D341Med (cell line): ENCODE results near the gene MTPN.

Experiments used
- DNase-seq: peaks from one replicate; pipeline ENCODE4 v3.0.0; 2012; ENCODE audit warnings: low spot score

Gene MTPN

DNA sequence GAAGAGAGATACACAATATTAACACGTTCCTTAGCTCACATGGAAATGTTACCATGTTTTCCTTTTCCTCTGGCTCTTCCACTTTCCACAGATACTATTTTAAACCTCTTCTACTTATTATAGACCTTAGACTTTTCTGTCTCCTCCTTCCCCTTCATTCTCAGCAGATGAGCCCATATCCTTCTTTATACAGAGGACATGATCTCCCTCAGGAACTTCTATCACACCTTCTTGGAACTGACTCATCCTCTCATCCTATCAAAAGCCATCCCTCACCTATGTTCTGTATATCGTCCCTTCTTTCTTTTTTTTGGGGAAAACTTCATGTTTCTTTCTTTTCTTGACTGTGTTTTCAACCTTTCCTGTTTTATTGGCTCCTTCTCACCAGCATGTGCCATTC lies 20.8 kb downstream of the MTPN start:
- DNase-seq = no peak

DNA sequence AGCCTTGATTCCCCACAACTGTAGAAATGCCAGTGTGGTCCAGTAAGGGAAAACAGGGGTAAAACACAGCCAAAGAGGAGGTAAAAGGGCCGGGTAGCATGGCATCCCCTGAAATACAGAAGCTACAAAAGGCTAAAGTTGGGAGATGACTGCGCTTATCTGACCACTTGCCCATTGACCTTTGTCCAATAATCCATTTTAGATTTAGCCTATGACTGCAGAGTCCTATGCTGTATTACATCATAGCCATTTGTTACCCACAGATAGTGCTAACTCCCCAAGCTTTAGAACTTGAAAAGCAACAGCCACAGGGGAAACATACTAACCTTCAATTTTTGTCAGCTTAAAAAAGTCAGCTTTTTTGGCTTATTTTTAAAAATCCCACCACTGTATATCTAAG lies 26.2 kb downstream of the MTPN start:
- no peak for DNase-seq

GRCh38 chr7:135950429-135950828 lies 26.7 kb downstream of the MTPN start:
- no peak for DNase-seq

- no peak for DNase-seq
Observed at GRCh38 chr7:135946289-135947055, 30.7 kb downstream of the MTPN start.

DNA sequence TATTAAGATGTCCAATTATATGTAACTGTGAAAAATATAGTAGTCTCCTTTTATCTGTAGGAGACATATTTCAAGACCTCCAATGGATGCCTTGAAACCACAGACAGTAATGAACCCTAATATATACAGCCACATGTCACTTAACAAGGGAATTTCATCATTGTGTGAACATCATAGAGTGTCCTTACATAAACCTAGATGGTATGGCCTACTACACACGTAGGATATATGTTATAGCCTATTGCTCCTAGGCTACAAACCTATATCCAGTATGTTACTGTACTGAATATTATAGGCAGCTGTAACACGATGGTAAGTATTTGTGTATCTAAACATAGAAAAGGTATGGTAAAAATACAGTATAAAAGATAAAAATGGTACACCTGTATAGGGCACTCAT lies 32.4 kb downstream of the MTPN start:
- DNase-seq = no peak

- DNase-seq = no peak
Observed at GRCh38 chr7:135943134-135943879, 33.9 kb downstream of the MTPN start.

GRCh38 chr7:135942614-135943013 lies 34.5 kb downstream of the MTPN start:
- DNase-seq = no peak

DNA sequence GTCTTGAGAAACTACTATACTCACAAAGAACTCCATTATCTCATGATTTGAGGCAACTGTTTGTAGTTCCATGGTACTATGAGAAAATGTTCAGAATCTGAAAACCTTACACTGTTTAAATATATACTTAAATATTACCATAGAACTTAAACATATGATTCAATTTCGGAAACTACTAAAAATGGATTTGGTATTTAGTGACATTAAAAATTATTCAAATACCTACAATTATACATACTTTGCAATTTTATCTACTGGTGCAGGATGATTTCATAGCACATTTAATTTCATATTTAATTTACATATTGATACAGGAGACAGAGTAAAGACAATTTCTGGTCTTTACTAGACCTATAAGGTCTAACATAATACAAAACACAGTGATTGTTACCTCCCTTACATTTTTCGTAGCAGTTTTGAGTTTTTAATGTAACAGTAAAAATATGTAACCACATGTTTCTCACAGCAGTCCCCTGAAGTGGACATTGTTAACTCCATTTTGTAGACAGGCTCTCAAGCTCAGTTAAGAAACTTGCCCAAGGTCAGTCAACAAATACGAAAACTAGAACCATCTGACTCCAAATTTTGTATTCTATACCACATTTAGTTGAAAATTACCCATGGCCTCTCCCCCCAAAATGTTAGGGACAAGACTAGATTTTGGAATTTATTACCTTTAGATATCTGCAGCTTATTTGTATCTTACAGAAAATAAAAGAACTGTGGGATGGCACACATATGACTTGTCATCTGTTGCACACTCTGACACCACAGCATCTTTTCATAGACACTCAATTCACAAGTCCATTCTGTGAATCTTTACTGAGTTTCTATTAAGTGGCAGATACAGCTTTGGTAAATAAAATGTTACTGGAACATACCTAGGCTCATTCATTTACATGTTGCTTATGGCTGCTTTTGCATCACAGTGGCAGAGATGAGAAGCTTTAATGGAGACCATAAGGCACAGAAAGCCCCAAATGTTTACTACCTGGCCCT lies 36.8 kb downstream of the MTPN start:
- DNase-seq = no peak

GRCh38 chr7:135939261-135939812 lies 37.8 kb downstream of the MTPN start:
- no peak for DNase-seq

DNA sequence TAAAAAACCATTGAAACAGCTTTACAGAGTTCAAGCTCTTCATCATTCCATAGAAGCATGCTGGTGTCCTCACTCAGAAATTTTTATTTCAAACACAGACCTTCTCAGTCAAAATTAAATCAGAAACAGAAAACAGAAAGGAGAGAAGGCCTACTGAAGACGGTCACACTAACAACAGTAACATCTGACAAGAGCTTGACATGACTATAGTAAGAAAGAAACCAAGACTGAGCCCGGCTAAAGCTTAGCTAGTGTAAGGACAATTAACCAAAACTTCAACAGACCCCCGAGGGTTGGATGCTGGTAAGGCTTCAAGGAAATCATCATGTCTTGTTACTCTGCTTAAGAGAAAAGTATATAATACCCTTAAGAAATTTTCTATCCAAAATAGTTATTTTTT lies 38.6 kb downstream of the MTPN start:
- DNase-seq = no peak

GRCh38 chr7:135938086-135938485 lies 39.1 kb downstream of the MTPN start:
- no peak for DNase-seq

DNA sequence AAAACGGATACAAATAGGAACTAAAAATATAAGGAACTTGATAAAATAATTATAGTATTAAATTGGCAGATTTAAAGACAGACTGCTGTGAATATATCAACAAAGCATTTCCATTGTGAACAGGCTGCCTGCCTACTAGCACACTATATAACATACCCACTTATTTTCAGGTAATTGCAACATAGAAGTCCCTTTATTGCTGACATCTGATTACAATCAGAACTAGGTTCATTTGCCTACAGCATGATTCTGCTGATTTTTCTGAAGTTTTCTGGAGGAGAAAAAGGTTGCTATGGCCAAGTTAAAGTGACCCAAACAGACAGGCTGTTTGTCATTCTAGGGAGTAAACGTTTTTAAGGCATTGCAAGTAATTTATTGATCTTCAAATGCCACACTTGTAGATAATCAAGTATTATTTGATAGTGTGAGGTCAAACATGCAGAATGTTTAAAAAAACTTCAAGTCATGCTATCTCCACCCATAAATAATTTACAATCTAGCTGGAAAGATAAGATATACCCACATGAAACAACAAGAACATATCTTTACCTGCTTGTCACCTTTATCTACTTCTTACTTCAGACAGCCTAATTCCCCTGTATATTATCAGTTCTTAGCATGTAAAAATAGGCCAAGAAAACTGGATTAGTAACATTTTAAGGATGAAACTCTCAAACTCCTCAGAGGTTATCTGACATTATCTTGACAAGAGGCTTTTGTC lies 40.5 kb downstream of the MTPN start:
- no peak for DNase-seq

DNA sequence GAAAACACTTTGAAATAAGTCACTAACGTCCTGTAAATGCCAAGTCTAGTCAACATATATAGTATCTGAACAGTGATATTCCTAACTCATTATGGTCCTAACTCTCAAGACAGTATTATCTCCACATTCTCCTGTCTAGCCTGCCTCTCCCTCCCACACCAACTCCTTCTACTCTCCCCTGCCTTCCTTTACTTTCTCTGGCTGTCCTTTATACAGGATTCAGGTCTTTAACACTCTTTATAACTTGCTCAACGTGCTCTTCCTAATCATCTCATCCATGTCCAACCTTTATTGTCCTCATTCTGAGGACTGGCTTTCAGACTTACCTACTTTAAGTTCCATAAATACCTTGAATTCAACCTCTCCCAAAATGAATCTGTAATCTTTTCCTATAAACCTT lies 42.5 kb downstream of the MTPN start:
- DNase-seq = no peak

GRCh38 chr7:135933509-135934188 lies 43.5 kb downstream of the MTPN start:
- no peak for DNase-seq

- DNase-seq = no peak
Observed at GRCh38 chr7:135932131-135932530, 45.0 kb downstream of the MTPN start.

DNA sequence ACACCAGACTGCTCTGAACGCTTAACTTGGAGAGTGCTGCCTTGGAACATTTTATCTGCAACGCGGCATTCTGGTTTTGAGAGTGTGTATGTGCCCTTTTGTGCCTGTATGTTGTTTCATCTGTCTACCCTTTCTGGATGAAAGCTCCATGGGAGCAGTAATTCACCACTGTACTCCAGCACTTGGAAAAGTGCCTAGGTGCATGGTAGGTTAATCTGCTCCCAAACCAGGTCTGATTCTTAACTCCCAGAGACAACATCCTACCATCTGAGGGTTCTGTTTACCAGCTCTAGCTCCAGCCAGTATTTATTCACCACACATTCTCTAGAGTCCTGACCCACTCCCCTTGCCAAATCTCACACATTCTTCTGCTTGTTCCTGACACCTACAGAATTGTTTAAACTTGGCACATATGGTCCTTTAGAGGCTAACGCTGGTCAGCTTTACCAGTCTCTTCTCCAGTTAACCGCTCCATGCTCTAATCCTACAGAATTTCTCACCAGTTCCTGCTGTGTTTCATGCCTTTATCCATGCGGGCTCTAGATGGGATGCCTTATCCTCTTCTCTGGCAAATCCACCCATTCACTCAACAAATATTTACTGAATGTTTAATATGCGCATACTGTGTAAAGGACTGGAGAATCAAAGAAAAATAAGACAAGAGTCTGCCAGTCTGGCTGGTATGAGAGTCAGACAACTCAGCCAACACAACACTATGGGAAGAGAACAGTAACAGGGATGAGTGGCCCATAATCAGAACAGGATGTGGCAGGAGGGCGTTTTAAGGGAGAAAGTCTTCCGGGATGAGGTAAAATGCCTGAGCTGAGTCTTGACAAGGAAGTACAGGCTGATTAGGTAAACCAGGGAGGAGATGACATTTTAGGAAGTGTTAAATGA lies 46.3 kb downstream of the MTPN start:
- no peak for DNase-seq

- DNase-seq = no peak
Observed at GRCh38 chr7:135929722-135930141, 47.4 kb downstream of the MTPN start.

DNA sequence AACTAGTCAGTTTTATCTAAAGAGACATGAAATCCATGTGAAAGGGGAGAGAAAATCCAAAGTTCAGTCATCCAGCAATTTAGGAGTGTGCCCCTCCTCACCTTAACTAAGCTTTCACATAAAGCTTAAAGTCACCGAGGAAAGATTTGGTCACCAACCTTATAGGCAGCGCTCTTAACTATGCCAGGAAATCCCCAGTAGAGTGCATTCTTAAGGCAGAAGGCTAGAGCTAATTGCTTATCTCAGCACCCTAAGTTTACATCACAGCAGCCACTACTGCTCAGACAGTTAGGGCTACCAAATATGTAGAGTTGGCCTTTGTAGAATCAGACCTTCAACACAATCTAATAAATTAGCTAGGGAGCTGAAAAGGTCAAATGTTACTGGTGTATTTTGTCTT lies 47.9 kb downstream of the MTPN start:
- no peak for DNase-seq

DNA sequence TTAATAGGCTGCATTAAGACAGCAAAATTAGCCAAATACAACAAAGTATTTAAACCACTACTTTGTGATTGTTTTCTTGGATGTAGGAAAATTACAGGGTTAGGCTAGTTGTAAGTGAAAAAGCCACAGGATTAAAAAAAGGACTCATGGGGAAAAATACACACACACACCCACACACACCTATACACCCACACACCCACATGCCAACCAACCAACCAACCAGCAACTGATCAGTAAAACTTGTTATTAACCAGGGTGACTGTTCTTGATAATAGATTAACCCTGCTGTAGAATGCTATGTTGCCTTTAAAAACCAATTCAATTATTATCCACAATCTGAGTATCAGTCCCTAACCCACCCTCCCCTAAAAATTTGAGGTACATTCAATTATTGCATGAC lies 49.0 kb downstream of the MTPN start:
- DNase-seq = no peak

DNA sequence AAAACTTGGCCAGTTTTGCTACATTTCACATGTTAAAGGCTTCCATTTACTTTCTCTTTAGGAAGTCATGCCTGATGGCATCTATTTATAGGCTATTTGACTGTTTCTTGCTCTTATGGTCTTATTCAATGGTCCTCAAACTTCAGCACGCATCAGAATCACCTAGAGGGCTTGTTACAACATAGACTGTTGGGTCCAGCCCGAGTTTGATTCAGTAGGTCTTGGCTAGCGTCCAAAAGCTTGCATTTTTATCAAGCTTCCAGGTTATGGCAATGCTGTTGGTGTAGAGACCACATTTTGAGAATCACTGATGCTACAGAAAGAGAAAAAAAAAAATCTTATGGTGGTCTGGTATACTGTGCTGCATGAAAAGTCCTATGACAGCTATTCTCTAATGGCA lies 51.9 kb downstream of the MTPN start:
- DNase-seq = no peak
